IPS-NIHi7 (cell line): ENCODE results near the gene SLC6A19.

Experiments
- DNase-seq: peaks from one replicate; pipeline ENCODE4 v3.0.0; 2012; ENCODE audit warnings: mixed read lengths; ENCODE audit errors: extremely low spot score

The SLC6A19 gene

DNA sequence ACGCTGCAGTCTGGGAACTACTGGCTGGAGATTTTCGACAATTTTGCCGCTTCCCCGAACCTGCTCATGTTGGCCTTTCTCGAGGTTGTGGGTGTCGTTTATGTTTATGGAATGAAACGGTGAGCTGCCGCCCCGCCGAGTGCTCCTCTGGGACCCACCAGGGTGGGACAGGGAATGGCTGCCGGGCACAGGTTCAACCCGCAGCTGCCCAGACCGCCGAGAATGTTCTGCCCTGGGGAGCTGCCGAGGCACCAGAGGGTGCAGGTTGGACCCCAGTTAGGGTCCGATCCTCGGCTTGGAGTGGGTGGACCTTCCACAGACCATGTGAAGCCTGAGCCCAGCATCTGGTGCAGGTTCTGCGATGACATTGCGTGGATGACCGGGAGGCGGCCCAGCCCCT is 42.9 kb downstream of the SLC6A19 start:
- DNase-seq: no peak

DNA sequence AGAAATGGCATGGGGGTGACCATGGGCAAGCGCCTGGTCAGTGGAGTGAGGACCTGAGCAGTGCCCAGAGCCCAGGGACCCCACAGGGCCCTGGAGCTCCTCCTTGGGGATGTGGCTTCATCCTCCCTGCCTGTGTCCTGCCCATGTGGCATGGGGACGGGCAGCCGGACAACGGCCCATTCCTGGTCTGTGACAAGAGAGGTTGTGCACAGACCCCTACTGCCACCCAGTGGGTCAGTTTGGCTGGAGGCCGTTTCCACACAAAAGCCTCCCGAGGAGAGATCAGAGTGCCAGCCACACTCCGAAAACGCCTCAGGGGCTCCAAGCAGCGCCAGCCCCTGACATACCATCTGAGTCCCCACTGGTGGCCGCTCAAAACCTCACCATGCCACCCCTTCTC is 43.6 kb downstream of the SLC6A19 start:
- no peak for DNase-seq

DNA sequence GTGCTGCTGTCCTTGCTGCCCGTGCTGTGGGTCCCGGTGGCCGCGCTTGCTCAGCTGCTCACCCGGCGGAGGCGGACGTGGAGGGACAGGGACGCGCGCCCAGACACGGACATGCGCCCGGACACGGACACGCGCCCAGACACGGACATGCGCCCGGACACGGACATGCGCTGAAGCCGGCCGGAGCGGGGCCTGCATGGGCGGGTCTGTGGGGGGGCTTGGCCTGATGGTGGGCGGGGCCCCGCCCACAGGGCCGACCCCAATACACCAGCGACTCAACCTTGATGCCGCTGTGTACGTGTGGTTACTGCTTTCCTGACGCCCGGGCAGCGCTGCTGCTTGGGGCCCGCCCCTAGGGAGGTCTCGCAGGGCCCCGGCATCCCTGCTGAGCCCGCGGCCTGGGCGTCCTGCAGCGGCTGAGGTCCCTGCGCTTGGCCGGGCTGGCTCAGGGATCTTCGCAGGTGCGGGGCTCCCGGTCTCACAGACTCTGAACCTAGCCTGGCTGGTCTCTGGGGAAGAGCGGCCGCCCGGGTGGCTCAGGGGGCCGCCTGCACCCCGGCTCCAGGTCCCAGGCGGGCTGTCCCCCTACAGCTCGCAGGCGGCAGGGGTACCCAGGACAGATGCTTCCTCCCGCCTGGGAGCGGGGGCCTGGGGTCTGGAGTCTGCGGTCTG is 44.6 kb downstream of the SLC6A19 start:
- no peak for DNase-seq

DNA sequence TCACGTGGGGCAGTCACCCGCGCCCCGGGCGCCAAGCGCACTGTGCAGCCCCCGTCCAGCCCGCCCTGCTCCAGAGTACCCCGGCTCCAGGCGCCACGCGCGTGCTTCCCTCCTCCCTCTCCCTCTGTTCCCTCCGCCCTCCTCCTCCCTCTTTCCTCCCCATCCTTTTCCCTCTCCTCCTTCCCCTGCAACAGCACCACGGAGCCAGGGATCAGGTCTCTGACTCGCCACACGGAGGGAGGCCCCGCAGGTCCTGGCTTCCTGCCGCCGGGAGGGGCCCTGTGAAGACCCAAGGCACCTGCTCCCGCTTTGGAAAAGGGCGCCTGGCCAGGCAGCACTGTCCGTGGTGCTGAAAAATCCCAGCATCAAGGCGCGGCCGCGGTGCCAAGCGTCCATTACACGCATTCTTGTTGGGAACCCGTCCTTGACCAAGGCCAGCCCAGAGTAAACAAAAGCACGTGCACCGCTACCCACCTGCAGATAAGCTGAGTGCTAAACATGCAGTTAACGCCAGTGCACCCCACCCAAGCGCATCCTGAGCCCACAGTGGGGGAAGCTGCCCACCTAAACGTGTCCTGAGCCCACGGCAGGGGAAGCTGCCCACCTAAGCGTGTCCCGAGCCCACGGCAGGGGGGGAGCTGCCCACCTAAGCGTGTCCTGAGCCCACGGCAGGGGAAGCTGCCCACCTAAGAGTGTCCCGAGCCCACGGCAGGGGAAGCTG is 45.5 kb downstream of the SLC6A19 start:
- peak; percentile 92 for DNase-seq

DNA sequence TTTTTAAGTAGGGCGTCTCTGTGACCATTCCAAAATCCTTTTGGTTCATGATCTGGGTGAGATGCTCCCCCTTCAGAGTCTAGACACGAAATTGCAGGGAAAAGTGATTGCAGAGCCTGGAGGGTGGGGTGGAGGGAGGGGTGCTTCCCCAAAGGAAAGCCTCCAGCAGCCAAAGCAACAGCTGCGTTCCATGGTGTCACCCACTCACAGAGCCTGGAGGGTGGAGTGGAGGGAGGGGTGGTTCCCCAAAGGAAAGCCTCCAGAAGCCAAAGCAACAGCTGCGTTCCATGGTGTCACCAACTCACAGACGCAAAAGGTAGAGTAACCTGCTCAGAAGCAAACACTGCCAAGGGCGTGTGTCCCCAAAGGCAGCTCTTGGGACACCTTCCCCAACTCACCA is 46.4 kb downstream of the SLC6A19 start:
- no peak for DNase-seq

DNA sequence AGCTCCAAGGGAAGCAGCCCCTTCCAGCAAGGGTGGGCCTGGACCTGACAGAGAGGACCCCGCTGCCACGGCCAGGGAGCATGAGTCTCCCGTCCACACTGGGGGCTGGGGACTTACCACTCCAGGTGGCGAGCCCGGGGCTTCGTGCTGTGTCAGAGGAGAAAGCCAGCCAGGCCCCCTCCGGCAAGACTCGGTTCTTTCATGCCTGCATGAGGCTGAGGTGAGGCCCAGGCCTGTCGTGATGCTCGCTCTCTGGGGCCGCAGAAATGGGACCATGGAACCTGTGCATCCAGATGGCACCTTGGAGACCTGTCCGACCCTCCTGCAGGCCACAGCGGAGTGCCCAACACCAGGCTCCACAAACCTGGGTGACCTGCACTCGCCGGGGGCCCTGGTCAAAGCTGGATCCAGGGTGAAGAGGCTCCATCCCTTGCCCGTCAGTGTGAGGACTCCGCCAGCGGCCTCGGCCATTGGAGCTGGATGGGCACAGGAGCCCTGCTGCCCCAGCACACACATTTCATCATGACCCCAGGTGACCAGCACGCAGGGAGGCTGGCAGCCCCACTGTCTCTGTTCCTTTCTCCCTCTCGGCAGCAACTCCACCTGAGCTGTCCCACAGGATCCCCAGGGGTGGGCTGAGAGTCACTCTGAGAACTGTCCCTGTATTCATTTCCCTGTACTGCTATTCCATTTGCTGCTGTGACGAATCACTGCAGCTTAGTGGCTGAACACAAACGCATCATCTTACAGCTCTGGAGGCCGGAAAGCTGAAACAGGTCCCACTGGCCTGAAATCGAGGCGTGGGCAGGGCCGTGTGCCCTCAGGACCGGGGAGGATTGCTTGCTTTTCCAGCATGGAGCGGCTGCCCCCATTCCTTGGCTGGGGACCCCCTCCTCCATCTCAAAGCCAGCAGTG is 48.2 kb downstream of the SLC6A19 start:
- no peak for DNase-seq

DNA sequence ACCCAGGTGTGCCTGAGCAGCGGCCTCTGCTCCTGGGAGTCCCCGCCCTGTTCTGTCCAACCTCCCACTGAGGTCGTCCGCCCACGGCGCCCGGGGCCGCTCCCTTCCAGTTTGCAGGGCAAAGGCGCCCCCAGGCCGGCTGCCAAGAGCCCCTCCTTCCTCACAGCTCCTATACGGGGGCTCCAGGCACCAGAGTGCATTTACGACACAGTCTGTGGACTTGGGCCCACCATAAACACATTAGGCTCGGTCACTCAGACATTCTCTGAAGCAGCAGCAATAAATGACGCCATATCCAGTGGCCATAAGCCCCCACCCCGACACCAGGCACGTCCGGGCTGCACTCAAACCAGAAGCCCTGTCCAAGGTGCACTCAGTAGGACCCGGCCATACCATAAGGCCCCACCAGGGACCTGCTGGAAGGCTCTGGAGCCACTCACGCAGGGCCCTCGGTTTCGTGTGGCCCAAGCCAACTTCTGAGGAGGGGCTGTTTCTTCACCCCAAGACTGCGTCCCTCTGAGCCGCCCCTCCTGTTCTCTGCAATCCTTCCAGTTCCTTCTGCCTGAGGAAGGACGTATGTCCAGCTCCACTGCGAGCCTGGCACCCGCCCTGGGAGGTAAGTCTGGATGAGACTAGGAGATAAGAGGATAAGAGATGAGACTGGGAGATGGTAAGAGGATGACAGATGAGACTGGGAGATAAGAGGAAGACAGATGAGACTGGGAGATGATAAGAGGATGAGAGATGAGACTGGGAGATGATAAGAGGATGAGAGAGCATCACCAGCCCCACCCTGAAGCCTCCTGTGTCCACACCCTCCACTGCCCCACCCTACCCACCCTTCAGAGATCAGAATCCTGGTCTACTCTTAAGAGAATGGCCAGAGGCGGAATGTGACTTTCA is 50.5 kb downstream of the SLC6A19 start:
- DNase-seq: no peak

DNA sequence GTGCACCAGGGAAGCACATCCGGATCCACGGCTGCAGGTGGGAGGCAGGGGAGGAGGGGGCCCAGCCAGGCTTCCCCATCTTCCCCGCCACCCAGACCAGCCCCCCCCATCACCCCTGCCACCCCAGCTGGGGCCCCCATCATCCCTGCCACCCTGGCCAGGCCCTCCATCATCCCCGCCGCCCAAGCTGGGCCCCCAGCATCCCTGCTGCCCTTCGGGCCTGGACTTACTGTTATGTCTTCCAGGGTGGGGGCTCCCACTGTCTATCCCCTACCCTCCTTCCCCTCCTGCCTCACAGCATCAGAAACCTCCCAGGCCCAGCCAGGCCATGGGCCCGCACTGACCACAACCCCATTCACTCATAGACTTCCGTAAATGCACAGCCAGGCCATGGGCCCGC is 51.3 kb downstream of the SLC6A19 start:
- no peak for DNase-seq

DNA sequence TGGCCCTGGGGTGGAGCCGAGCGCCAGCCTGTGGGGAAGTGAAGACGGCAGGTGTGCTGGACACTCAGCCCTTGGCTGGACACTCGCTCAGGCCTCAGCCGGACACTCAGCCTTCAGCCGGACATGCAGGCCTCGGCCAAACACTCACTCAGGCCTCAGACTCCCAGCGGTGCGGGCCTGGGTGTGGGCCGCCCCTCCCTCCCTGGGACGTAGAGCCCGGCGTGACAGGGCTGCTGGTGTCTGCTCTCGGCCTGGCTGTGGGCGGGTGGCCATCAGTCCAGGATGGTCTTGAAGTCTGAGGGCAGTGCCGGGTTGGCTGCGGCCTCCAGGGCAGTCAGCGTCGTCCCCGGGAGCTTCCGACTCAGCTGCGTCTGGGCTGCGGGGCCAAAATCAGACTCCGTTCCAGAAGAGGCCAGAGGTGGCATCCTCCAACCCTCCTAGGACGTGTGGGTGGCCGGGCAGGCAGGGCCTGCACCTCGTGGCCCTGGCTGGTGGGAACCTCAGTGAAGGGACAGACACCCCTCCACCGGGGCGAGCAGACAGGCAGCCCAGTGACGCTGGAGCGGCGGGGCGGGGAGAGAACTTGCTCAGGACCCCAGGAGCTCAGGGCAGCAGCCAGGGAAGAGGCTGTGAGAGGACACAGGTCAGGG is 52.2 kb downstream of the SLC6A19 start:
- DNase-seq: no peak

DNA sequence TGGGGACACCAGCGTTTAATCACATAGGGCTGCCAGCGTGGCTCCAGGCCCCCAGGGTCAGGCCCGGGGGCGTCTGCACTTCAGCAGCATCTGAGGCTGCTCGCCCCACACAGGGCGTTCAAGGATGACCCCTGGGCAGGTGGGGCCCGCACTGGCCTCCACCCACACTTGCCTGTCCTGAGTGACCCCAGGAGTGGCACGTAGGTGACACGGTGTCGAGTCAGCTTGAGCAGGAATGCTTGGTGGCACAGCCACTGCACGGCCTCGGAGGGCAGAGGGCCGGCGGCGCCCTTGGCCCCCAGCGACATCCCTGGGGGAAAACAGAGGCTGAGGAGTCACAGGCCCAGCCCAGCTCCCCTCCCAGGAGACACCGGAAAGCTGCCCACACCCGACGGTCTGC is 52.8 kb downstream of the SLC6A19 start:
- no peak for DNase-seq

DNA sequence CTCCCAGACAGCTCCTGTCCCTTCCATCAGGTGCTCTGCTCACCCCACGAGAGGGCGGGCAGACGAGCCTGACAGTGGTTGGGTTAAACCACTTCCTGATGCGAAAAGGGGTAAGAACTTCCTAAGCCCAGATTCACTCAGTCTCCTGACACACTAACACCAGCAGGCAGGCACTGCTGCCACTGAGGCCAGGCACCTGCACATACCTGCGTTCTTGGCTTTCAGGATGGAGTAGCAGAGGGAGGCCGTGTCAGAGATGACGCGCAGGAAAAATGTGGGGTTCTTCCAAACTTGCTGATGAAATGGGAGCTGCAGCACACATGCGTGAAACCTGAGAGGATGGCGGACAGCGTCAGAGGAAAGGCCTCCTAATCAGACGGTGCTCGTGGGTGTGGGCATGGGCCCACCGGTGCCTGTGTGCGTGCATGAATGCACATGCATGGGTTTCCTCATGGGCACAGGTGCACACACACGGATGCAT is 53.7 kb downstream of the SLC6A19 start:
- DNase-seq: no peak

DNA sequence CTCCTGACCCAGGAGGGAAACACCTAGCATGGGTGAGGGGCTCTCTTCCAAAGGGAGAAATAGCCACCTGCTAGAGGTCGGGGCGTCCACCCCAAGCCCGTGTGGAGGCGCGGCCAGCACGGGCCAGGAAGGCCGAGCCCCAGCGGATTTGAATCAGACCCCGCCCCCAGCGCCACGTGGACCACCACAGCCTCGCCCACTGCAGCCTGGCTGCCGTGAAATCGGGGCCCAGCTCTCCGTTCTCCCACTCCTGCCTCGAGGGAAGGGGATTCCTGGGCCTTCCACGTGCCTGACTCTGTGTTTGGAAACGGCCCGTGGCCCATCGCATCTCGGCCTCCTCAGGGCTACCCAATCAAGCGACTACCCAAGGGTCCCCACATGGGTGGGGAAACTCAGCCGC is 55.4 kb downstream of the SLC6A19 start:
- DNase-seq: no peak

DNA sequence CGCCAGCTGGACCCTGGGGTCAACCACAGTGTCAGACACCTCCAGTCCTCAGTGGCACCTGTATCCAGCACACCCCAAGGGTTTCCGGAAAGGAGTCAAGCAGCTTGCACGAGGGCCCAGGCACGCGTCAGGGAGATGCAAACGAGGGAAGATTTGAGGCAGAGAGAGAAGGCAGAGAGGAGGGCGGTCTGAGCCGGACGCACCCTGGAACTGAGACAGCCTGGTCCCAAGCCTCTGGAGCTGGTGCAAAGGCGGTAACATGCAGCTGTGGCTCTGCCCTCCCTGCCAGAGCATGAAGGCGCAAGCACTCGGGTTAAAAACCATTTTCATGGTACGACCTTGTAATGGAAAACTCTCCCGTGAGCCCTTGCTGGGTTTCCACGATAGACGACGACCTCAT is 56.0 kb downstream of the SLC6A19 start:
- DNase-seq: no peak

DNA sequence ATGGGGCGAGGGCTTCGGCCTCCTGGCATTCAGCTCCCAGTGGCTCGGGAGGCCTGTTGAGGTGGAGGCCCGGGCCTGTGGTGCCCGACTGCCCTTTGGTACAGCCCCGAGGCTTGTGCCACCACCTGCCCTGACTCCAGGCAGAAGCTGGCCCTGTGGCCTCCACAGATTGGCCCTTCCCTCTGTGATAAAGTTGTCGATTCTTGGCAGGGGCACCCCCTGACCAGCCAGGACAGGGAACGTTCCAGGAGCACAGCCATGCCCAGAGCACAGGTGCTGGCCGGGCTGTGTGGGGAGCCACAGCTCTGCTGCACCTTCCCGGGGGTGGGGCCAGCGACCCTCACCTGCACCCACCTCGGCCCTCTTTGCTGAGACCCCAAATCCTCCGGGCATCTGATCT is 56.4 kb downstream of the SLC6A19 start:
- no peak for DNase-seq

DNA sequence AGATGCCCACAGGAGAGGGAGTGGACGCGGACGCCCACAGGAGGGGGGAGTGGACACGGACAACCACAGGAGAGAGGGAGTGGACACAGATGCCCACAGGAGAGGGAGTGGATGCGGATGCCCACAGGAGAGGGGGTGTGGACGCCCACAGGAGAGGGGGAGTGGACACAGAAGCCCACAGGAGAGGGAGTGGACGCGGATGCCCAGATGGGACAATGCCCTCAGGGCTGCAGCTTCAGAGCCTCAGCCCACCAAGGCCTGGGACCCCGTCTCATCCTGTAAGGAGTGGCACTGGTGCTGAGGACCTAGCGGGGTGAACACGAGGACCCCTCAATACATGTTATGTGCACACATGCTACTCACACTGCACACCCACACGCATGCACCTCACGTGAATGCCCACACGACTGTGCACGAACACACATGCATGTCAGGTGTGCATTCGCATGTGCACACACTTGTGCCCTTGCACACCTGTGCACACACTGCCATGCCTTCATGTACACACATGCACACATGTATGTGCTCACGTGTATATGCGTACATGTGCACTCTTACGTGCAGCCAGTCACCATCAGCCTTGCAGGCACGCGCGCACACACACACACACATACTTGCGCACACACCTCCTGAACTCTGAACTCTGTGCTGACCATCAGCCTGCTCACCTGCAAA is 58.5 kb downstream of the SLC6A19 start:
- no peak for DNase-seq

DNA sequence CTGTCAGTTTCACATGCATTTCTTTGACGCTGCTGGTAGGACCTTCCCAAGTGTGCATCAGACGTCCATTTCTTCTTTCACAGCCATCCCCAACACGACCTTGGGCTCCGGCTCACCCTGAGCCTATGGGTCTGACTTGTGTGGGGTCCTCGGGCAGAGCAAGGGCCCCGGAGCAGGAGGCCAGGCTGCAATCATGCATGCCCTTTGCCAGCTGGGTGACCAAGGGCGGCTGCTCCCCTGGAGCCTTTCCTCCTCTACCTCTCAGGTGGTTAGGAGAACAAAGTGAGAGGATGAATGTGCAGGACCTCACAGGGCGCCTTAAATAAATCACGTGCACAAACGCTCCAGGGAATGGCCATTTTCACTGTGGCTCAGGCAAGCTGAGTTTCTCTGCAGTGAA is 60.2 kb downstream of the SLC6A19 start:
- DNase-seq: no peak

DNA sequence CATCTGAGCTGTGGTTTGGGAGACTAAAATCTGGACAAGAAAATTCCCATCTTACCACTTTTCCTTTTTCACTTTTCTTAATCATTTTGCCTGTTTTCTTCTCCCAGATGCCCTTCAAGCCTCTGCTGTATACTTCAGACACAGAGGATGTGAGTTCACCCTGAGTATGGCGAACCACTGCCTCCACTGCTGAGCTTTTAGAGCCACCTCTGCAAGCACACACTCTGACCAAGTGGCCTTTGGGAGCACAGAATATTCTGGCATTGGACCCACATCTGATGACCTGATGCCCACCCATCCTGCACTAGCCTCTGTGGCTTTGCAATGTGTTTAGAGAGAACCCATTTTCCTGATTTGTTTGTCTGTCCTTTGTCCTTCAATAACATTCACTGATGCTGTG is 61.0 kb downstream of the SLC6A19 start:
- DNase-seq: no peak

DNA sequence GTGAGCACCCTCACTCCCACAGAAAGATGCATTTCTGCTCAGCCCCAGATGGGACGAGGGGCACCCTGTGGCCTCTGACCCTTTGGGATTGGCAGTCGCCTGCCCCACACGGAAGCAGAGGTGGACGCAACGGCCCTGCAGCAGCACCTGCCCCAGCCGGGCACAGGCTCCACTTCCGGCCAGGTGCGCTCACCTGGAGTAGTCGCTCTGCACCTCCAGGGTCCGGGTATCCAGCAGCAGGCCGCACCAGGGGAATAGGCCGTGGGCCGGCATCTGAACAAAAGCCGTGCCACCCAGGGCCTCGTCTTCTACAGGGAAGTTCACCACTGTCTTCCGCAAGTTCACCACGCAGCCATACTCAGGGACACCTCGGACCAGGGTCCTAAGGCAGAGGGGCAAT is 62.8 kb downstream of the SLC6A19 start:
- DNase-seq: no peak

DNA sequence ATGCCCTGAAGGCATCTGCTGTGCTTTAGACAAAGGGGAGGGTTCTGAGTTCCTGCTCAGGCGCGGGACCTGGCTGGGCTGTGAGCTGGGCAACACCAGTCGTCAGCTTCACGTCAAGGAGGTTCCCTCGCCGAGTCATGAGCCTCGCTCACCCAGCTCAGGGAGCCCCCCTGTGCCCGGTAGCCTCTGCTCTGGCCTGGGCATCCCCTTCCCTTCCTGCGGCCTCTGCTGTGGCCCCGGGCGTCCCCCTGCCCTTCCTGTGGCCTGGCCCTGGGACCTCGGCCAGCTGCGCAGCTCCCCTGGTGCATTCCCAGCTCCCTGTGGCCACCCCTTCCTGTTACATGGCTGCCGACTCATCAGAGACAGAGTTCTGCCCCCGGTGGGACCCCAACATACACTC is 63.6 kb downstream of the SLC6A19 start:
- DNase-seq: no peak
